ENCODE results near the gene ADCK2.

DNA sequence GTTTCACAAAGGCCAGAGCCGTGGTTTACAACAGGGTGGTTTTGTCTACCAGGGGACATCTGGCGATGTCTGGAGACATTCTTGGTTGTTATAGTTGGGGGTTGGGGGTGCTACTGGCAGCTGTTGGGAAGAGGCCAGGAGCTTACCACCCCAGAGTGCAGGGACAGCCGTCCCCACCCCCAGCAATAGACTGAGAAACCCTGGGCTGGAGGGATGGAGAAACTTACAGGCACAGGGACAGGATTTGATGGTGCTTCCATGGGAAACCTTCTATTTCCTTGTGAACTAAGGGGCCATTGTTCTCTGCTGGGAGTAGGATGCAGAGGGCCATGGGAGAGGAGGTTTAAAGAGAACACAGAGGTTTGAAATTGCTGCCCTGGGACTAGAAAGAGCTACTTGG lies 10.9 kb downstream of the ADCK2 start:
- TF ChIP-seq, protein P1, sequence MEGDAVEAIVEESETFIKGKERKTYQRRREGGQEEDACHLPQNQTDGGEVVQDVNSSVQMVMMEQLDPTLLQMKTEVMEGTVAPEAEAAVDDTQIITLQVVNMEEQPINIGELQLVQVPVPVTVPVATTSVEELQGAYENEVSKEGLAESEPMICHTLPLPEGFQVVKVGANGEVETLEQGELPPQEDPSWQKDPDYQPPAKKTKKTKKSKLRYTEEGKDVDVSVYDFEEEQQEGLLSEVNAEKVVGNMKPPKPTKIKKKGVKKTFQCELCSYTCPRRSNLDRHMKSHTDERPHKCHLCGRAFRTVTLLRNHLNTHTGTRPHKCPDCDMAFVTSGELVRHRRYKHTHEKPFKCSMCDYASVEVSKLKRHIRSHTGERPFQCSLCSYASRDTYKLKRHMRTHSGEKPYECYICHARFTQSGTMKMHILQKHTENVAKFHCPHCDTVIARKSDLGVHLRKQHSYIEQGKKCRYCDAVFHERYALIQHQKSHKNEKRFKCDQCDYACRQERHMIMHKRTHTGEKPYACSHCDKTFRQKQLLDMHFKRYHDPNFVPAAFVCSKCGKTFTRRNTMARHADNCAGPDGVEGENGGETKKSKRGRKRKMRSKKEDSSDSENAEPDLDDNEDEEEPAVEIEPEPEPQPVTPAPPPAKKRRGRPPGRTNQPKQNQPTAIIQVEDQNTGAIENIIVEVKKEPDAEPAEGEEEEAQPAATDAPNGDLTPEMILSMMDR (IDR thresholded peaks at IDR 0.05) = no peak
- no peak for TF ChIP-seq EZH2phosphoT487 (IDR thresholded peaks at IDR 0.05)

All from neural progenitor cell (in vitro differentiated cells).